ENCODE results near the gene GPX3. TPM values are rescaled to one million over a fixed set of nuclear protein-coding genes. Genes with fewer than 3 reads are reported as not detected.

GPX3 gene
- total and polyA plus RNA-seq, 9 of the 15 experiments (the other 6 are each of a cell fraction or from before 2014, with no cell fraction given), result 0.25 to 0.86 TPM; not detected in 7

- TF ChIP-seq SAFB (IDR thresholded peaks at IDR 0.05; ENCODE audit: borderline replicate concordance, low read depth, low read length), result no peak
Observed at GRCh38 chr5:150987746-150988145, 32.6 kb upstream of the GPX3 start (continued).

- ChIA-PET POLR2A (no interaction called here), CTCF (ENCODE audit: low intra/inter-chr PET ratio) (interaction anchor here (0.6 to 0.7 kb wide), 2 partner anchors 429 to 643 kb away, joined by 3 read pairs; no protein-coding TSS in a partner anchor)
- no TSS peak for BruUV-seq (replicated peaks)
- Histone ChIP-seq H3K9me3 (replicated peaks; ENCODE audit: control insufficient read depth, insufficient read depth, low read depth, low read length) (no peaks in the 10 kb centered on the region), H3K9me1 (ENCODE audit: control insufficient read depth, insufficient read depth, low read length) (no peaks in the 10 kb centered on the region), H3K4me2 (ENCODE audit: insufficient read depth, low read length) (no peak overlapping the region), H3K27ac (ENCODE audit: extremely low read depth, low read depth, low read length) (no peak overlapping the region), H3K36me3 (ENCODE audit: control insufficient read depth, insufficient read depth, low read length) (no peaks in the 10 kb centered on the region), H3K27me3 (ENCODE audit: control insufficient read depth in 2 of 2, insufficient read depth in 2 of 2, low read length in 2 of 2) (no peaks in the 10 kb centered on the region), H4K20me1 (replicated peaks; ENCODE audit: control insufficient read depth, insufficient read depth, low read length) (no peaks in the 10 kb centered on the region), H3K4me1 (replicated peaks in 1 of 2; ENCODE audit: control insufficient read depth in 2 of 2, insufficient read depth in 2 of 2, low read length in 2 of 2) (0 out of 5 replicates have a peak, but pooled peaks cover 0 to 2% of the 10 kb centered on the region in 2 experiments), H3K9ac (ENCODE audit: insufficient read depth in 1 of 2, low read depth in 2 of 2, low read length in 2 of 2) (no peak overlapping the region), H3K79me2 (ENCODE audit: control insufficient read depth, insufficient read depth, low read length) (no peaks in the 10 kb centered on the region), H3K4me3 (no peak overlapping the region), H2AFZ (ENCODE audit: low read depth, low read length) (no peak overlapping the region)
- FAIRE-seq (peak; percentile 71), ATAC-seq (peak; percentile 91), DNase-seq (ENCODE audit: extremely low read depth in 1 of 4, low spot score in 3 of 4) (peak in 3 of 4 experiments; percentile 19 to 47 (median 37))
- WGBS (ENCODE audit: insufficient coverage, low coverage, missing lambda C conversion rate), result 5% methylated on average over 3 of the region's 3 CpGs
- in situ Hi-C loops (cut with MboI) (no loop called here), intact Hi-C loops (cut with micrococcal nuclease) (loop anchor here (1.0 to 10.0 kb wide), 2 partner anchors 188 to 425 kb away; no protein-coding TSS in a partner anchor)
- TF ChIP-seq, protein P1, sequence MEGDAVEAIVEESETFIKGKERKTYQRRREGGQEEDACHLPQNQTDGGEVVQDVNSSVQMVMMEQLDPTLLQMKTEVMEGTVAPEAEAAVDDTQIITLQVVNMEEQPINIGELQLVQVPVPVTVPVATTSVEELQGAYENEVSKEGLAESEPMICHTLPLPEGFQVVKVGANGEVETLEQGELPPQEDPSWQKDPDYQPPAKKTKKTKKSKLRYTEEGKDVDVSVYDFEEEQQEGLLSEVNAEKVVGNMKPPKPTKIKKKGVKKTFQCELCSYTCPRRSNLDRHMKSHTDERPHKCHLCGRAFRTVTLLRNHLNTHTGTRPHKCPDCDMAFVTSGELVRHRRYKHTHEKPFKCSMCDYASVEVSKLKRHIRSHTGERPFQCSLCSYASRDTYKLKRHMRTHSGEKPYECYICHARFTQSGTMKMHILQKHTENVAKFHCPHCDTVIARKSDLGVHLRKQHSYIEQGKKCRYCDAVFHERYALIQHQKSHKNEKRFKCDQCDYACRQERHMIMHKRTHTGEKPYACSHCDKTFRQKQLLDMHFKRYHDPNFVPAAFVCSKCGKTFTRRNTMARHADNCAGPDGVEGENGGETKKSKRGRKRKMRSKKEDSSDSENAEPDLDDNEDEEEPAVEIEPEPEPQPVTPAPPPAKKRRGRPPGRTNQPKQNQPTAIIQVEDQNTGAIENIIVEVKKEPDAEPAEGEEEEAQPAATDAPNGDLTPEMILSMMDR (IDR thresholded peaks at IDR 0.05 in 2 of 3, conservative IDR thresholded peaks at IDR 0.05 in 1 of 3; ENCODE audit: insufficient read depth in 2 of 3, low read depth in 1 of 3, low read length in 3 of 3), result peak; percentile 54 to 62 (median 60)
- TF ChIP-seq PHTF2 (CRISPR knock-in tag; IDR thresholded peaks at IDR 0.05) (no peak), NR4A1 (CRISPR knock-in tag; IDR thresholded peaks at IDR 0.05) (no peak), NR4A1 (tag; IDR thresholded peaks at IDR 0.05) (no peak), CHD2 (IDR thresholded peaks at IDR 0.05; ENCODE audit: low read depth, low read length) (no peak), RAD21 (CRISPR knock-in tag; conservative IDR thresholded peaks at IDR 0.05 in 1 of 2, IDR thresholded peaks at IDR 0.05 in 1 of 2) (peak in 1 of 2 experiments; percentile 69; a peak in 2 of 4 replicates), ZBTB17 (CRISPR knock-in tag; IDR thresholded peaks at IDR 0.05) (no peak), NR2F6 (CRISPR knock-in tag; IDR thresholded peaks at IDR 0.05) (no peak)
- TF ChIP-seq, protein P2, sequence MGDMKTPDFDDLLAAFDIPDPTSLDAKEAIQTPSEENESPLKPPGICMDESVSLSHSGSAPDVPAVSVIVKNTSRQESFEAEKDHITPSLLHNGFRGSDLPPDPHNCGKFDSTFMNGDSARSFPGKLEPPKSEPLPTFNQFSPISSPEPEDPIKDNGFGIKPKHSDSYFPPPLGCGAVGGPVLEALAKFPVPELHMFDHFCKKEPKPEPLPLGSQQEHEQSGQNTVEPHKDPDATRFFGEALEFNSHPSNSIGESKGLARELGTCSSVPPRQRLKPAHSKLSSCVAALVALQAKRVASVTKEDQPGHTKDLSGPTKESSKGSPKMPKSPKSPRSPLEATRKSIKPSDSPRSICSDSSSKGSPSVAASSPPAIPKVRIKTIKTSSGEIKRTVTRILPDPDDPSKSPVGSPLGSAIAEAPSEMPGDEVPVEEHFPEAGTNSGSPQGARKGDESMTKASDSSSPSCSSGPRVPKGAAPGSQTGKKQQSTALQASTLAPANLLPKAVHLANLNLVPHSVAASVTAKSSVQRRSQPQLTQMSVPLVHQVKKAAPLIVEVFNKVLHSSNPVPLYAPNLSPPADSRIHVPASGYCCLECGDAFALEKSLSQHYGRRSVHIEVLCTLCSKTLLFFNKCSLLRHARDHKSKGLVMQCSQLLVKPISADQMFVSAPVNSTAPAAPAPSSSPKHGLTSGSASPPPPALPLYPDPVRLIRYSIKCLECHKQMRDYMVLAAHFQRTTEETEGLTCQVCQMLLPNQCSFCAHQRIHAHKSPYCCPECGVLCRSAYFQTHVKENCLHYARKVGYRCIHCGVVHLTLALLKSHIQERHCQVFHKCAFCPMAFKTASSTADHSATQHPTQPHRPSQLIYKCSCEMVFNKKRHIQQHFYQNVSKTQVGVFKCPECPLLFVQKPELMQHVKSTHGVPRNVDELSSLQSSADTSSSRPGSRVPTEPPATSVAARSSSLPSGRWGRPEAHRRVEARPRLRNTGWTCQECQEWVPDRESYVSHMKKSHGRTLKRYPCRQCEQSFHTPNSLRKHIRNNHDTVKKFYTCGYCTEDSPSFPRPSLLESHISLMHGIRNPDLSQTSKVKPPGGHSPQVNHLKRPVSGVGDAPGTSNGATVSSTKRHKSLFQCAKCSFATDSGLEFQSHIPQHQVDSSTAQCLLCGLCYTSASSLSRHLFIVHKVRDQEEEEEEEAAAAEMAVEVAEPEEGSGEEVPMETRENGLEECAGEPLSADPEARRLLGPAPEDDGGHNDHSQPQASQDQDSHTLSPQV (IDR thresholded peaks at IDR 0.05), result no peak
- TF ChIP-seq, protein P3, sequence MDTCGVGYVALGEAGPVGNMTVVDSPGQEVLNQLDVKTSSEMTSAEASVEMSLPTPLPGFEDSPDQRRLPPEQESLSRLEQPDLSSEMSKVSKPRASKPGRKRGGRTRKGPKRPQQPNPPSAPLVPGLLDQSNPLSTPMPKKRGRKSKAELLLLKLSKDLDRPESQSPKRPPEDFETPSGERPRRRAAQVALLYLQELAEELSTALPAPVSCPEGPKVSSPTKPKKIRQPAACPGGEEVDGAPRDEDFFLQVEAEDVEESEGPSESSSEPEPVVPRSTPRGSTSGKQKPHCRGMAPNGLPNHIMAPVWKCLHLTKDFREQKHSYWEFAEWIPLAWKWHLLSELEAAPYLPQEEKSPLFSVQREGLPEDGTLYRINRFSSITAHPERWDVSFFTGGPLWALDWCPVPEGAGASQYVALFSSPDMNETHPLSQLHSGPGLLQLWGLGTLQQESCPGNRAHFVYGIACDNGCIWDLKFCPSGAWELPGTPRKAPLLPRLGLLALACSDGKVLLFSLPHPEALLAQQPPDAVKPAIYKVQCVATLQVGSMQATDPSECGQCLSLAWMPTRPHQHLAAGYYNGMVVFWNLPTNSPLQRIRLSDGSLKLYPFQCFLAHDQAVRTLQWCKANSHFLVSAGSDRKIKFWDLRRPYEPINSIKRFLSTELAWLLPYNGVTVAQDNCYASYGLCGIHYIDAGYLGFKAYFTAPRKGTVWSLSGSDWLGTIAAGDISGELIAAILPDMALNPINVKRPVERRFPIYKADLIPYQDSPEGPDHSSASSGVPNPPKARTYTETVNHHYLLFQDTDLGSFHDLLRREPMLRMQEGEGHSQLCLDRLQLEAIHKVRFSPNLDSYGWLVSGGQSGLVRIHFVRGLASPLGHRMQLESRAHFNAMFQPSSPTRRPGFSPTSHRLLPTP (IDR thresholded peaks at IDR 0.05; ENCODE audit: borderline replicate concordance, extremely low read depth, insufficient read length), result no peak
Observed at GRCh38 chr5:150989695-150990094, 30.7 kb upstream of the GPX3 start.

All from K562 (cell line).